Umbilical cord (tissue), 2 donors: ENCODE data around the gene KLHL8. TPM values are rescaled to one million over a fixed set of nuclear protein-coding genes. Genes with fewer than 3 reads are reported as not detected.

Experiments used
- DNase-seq: peaks from one replicate; pipeline ENCODE4 v3.0.0-alpha.2; 2015; ENCODE audit warnings: low spot score
- total RNA-seq: library from RNA; depleted of rRNA; stranded (reverse); fragments of >200 nt; gene quantifications from one replicate; pipeline ENCODE4 v1.2.3, GENCODE V29; 2014; ENCODE audit warnings: low replicate concordance; ENCODE audit not compliant: insufficient read depth

KLHL8 gene
- total RNA-seq, 1 donor from 2014 or later: 29.9 TPM

GRCh38 chr4:87121341-87122065, 98.9 kb downstream of the KLHL8 start:
- DNase-seq: no peak

- DNase-seq: peak; percentile 11
These were observed 99.8 kb downstream of the KLHL8 start for GRCh38 chr4:87120411-87121162.

GRCh38 chr4:87120010-87120409, 100.4 kb downstream of the KLHL8 start:
- DNase-seq: no peak

GRCh38 chr4:87118826-87119225, 101.6 kb downstream of the KLHL8 start:
- DNase-seq: peak; percentile 35

- DNase-seq: no peak
These were observed 102.0 kb downstream of the KLHL8 start for GRCh38 chr4:87118421-87118820.

GRCh38 chr4:87117732-87118075, 102.7 kb downstream of the KLHL8 start:
- DNase-seq: no peak

- peak; percentile 13 for DNase-seq
These were observed 103.2 kb downstream of the KLHL8 start for GRCh38 chr4:87117051-87117731.

GRCh38 chr4:87116231-87116630, 104.2 kb downstream of the KLHL8 start:
- DNase-seq: no peak

- DNase-seq: no peak
These were observed 106.0 kb downstream of the KLHL8 start for GRCh38 chr4:87114245-87115062.

GRCh38 chr4:87112063-87112462, 108.4 kb downstream of the KLHL8 start:
- DNase-seq: no peak

Other genes with a start within 250 kb of the KLHL8 start
- gene HSD17B13, start 102.3 kb upstream of the KLHL8 start, total RNA-seq: 1.9 TPM
- 59.0 TPM for gene HSD17B11, start 170.6 kb upstream of the KLHL8 start, total RNA-seq
- 5.8 TPM for gene NUDT9, start 202.0 kb upstream of the KLHL8 start, total RNA-seq